Naive thymus-derived CD8-positive, alpha-beta T cell (primary cell): ENCODE data around the gene CFAP77. TPM values are rescaled to one million over a fixed set of nuclear protein-coding genes. Genes with fewer than 3 reads are reported as not detected.

Source experiments
- ATAC-seq, 2 donors: fragments of 150-1000 bp; cut with Tn5 transposase in 1 of 2; sonication (Bioruptor Pico), chemical (Tn5 transposase) in 1 of 2; 1 replicate in 1 of 2; 2 replicates in 1 of 2; pipeline ENCODE4 v1.10.0; 2021; ENCODE audit warnings: mild to moderate bottlenecking in 2 of 2, moderate library complexity in 2 of 2
- POLR2A ChIA-PET: fragments of 350-600 bp; sonication (Branson Sonifier 250); formaldehyde crosslinking; loops from one replicate; lab custom pipeline; 2021; ENCODE audit warnings: antibody characterized with exemption; lab: Charles Lee
- DNase-seq, 10 donors: peaks; one replicate each; pipeline versions ENCODE4 v3.0.0 to v3.0.0-alpha.2; 2020 to 2022
- H3K27ac Mint-ChIP-seq, 10 donors: one replicate each; pipeline ENCODE4 v1.8.0; 2020 to 2022; ENCODE audit warnings: mild to moderate bottlenecking in 10 of 10, mixed read lengths in 10 of 10, moderate library complexity in 4 of 10, inconsistent platforms in 1 of 10
- H3K27me3 Mint-ChIP-seq, 5 donors: one replicate each; pipeline ENCODE4 v1.8.0; 2021 to 2022; ENCODE audit warnings: mixed read lengths in 5 of 5
- H3K36me3 Mint-ChIP-seq, 3 donors: one replicate each; pipeline ENCODE4 v1.8.0; 2020 to 2022; ENCODE audit warnings: mixed read lengths in 3 of 3, mild to moderate bottlenecking in 2 of 3, inconsistent platforms in 1 of 3
- H3K4me1 Mint-ChIP-seq, 4 donors: one replicate each; pipeline ENCODE4 v1.8.0; 2021 to 2022; ENCODE audit warnings: mixed read lengths in 4 of 4
- H3K4me3 Mint-ChIP-seq, 10 donors: one replicate each; pipeline ENCODE4 v1.8.0; 2020 to 2022; ENCODE audit warnings: mild to moderate bottlenecking in 10 of 10, mixed read lengths in 10 of 10, moderate library complexity in 6 of 10, inconsistent platforms in 1 of 10
- H3K9me3 Mint-ChIP-seq, 9 donors: one replicate each; pipeline ENCODE4 v1.8.0; 2020 to 2022; ENCODE audit warnings: mixed read lengths in 9 of 9, mild to moderate bottlenecking in 3 of 9, inconsistent platforms in 1 of 9, moderate library complexity in 1 of 9
- polyA plus RNA-seq, 3 donors: library from polyadenylated mRNA; unstranded; fragments of 300-500 nt; fragmentation: Illumina TruSeq; gene quantifications; one replicate each; pipeline ENCODE4 v1.2.3, GENCODE V29; 2021
- total RNA-seq, 8 experiments: library from RNA in 2 of 8; stranded (reverse) in 2 of 8; gene quantifications; one replicate each; pipeline ENCODE4 v1.2.3 and lab custom pipeline; 2021 to 2026

CFAP77 gene
- total and polyA plus RNA-seq, 5 experiments from 2014 or later, result not detected

DNA sequence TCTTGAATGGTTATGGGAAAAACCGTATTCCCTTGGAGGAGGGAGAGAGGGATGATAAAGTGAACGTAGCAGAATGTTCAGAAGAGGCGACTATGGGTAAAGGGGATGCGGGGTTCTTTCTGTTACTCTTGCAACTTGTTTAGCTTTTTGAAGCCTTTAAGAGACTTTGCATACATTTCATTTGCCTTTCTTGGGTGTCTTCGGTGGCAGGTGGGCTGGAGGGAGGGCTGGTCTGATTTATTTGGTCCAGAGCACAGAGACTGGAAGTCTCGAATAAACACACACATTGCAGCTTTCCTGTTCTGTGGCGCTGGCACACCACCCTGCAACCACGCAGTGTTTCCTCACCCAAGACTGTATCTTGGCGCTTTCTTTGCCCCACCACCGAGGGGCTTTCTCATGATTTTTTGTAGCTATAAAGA is 26.5 kb upstream of the CFAP77 start:
- peak overlapping the region in 1 of 10 donors; percentile 75 for H3K4me3 Mint-ChIP-seq
- no peaks in the 10 kb centered on the region for H3K27me3 Mint-ChIP-seq
- H3K9me3 Mint-ChIP-seq, result no peaks in the 10 kb centered on the region
- H3K4me1 Mint-ChIP-seq, result peaks cover 7 to 50% (median 30%) of the 10 kb centered on the region in 4 donors
- peaks cover 4 to 70% (median 17%) of the 10 kb centered on the region in 3 donors for H3K36me3 Mint-ChIP-seq
- POLR2A ChIA-PET, result interaction anchor here (1.3 kb wide), 2 partner anchors 29 to 32 kb away, joined by 4 to 9 read pairs; partner anchors contain the start of gene SETX
- no peak for DNase-seq
- ATAC-seq, result peak in 1 of 2 donors; percentile 35
- peak overlapping the region in 7 of 10 donors; percentile 13 to 89 (median 48) for H3K27ac Mint-ChIP-seq

DNA sequence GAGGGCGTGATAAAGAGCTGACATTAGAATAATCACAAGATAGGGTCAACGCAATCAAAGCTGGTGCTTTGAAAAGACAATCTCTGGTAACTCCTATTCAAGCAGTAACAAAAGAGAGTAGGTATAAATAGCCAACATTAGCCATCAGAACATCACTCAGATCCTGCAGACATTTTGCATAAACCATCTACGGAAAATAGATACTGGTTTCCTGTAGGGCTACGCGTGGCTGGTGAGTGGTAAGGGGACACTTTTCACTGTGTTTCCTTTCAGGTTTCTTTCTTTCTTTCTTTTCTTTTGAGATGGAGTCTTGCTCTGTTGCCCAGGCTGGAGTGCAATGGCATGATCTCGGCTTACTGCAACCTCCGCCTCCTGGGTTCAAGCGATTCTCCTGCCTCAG is 25.6 kb upstream of the CFAP77 start:
- Mint-ChIP-seq H3K27ac (peak overlapping the region in 8 of 10 donors; percentile 24 to 87 (median 67)), H3K36me3 (peaks cover 4 to 79% (median 11%) of the 10 kb centered on the region in 3 donors), H3K9me3 (no peaks in the 10 kb centered on the region), H3K4me3 (peak overlapping the region in 1 of 10 donors; percentile 33), H3K27me3 (no peaks in the 10 kb centered on the region), H3K4me1 (peaks cover 7 to 50% (median 30%) of the 10 kb centered on the region in 4 donors)
- DNase-seq, result no peak
- ATAC-seq, result peak; percentile 23 to 47
- POLR2A ChIA-PET, result interaction anchor here (1.3 kb wide), 1 partner anchor 30 kb away, joined by 9 read pairs; the partner anchor contains the start of gene SETX

DNA sequence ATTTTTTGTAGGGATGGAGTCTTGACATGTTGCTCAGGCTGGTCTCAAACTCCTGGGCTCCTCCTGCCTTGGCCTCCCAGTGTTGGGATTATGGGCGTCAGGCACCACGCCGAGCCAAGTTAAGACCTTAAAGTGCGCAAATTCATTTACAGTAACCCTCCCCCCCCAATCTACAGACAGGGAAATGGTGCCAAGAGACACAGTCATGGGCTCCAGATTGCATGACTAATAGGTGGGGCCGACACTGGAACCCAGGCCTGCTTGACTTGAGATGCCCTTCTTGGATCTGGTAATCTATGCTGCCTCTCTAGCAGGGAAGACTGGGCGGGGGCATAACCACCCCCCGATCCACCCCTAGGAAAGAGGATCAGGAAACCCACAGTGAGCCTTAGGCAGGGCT is 22.9 kb upstream of the CFAP77 start:
- DNase-seq (no peak), ATAC-seq (no peak)
- H3K4me3 Mint-ChIP-seq, result no peak overlapping the region
- no peak overlapping the region for H3K27ac Mint-ChIP-seq
- no peaks in the 10 kb centered on the region for H3K9me3 Mint-ChIP-seq
- H3K4me1 Mint-ChIP-seq, result peaks cover 7 to 36% (median 21%) of the 10 kb centered on the region in 4 donors
- POLR2A ChIA-PET, result no interaction called here
- no peaks in the 10 kb centered on the region for H3K27me3 Mint-ChIP-seq
- peaks cover 4 to 97% (median 28%) of the 10 kb centered on the region in 3 donors for H3K36me3 Mint-ChIP-seq

DNA sequence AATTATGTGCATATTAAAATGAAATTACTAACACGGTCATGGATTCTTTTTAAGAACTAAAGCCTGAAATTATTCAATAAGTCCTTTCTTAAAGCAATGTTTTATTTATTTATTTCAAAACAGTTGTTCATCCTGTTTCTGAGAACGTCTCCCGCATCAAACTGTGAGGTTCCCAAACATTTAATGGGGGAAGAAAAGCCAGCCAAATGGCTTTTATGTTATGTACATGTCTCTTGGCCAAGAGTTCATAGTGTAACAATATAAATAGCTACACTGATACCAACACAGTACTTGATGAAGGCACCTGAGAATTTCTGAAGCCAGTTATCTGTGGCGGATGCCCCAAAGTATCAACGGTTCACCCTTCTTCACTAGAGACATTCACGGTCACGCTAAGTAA is 19.0 kb upstream of the CFAP77 start:
- Mint-ChIP-seq H3K27me3 (no peaks in the 10 kb centered on the region), H3K36me3 (peaks cover 0 to 98% (median 31%) of the 10 kb centered on the region in 3 donors), H3K4me3 (no peak overlapping the region), H3K9me3 (no peaks in the 10 kb centered on the region), H3K27ac (no peak overlapping the region), H3K4me1 (peaks cover 0 to 3% (median 0%) of the 10 kb centered on the region in 4 donors)
- POLR2A ChIA-PET, result no interaction called here
- no peak for ATAC-seq
- DNase-seq, result no peak

DNA sequence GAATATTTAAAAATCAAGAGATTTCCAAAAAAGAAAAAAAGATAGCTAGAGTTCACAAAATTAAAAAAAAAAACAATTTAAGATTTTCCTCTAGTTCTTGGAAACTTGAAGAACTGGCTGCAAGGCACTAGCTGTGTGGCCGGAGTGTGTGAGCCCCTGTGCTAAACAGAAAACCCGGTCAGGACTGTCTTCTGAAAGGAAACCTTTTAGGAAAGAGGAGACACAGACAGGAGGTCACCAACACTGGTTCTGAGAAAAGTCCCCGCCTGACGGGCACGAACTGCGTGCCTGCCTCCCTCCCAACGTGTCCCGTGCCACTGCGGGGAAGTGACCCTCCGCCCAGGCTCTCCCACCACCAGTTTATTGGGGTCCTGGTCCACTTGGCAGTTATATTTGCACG is 18.6 kb upstream of the CFAP77 start:
- Mint-ChIP-seq H3K4me3 (no peak overlapping the region), H3K27ac (no peak overlapping the region), H3K9me3 (no peaks in the 10 kb centered on the region), H3K36me3 (peaks cover 0 to 98% (median 32%) of the 10 kb centered on the region in 3 donors), H3K27me3 (no peaks in the 10 kb centered on the region), H3K4me1 (no peaks in the 10 kb centered on the region)
- no peak for DNase-seq
- no peak for ATAC-seq
- POLR2A ChIA-PET, result no interaction called here

DNA sequence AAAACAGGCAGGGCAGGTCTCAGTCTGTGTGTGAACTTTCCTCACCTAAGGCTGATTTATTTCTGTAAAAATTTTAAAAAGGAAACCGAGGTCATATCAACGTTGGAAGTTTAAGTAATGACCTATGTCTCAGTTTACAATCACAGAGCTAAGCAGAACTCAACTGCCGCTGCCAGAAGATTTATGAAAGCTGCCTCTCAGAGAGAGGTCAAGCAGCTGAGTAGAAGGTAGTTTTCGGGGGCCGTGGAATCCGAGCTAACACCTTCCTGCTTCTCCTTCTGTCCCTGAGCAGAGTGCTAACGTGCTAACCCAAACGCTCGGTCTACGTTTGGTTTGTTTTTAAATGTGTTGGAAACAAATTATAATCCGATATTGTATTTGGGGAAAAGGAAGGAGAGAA is 14.5 kb upstream of the CFAP77 start:
- peaks cover 0 to 92% (median 28%) of the 10 kb centered on the region in 3 donors for H3K36me3 Mint-ChIP-seq
- H3K27ac Mint-ChIP-seq, result no peak overlapping the region
- H3K27me3 Mint-ChIP-seq, result no peaks in the 10 kb centered on the region
- ATAC-seq (no peak), DNase-seq (no peak)
- H3K9me3 Mint-ChIP-seq, result no peaks in the 10 kb centered on the region
- POLR2A ChIA-PET, result no interaction called here
- no peak overlapping the region for H3K4me3 Mint-ChIP-seq
- H3K4me1 Mint-ChIP-seq, result peaks cover 0 to 7% (median 1%) of the 10 kb centered on the region in 4 donors

DNA sequence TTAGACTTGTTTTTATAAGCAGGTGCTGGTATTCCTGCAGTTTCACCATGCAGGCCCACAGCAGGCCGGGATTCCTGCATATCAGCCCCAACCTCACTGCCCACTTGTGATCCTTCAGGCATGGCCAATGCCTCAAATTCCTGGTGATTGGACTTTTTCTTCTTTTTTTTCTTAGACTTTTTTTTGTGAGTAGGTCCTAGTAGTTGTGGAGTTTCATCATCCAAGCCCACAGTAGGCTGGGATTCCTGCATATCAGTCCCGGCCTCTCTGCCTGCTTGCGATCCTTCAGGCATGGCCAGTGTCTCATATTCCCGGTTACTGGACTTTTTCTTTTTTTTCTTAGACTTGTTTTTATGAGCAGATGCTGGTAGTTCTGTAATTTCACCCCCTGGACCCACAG is 8.2 kb upstream of the CFAP77 start:
- ATAC-seq (no peak), DNase-seq (no peak)
- H3K27me3 Mint-ChIP-seq, result no peaks in the 10 kb centered on the region
- peaks cover 0 to 64% (median 23%) of the 10 kb centered on the region in 3 donors for H3K36me3 Mint-ChIP-seq
- H3K4me1 Mint-ChIP-seq, result peaks cover 27 to 55% (median 46%) of the 10 kb centered on the region in 4 donors
- POLR2A ChIA-PET, result no interaction called here
- no peaks in the 10 kb centered on the region for H3K9me3 Mint-ChIP-seq
- peak overlapping the region in 1 of 10 donors; percentile 38 for H3K4me3 Mint-ChIP-seq
- H3K27ac Mint-ChIP-seq, result no peak overlapping the region

DNA sequence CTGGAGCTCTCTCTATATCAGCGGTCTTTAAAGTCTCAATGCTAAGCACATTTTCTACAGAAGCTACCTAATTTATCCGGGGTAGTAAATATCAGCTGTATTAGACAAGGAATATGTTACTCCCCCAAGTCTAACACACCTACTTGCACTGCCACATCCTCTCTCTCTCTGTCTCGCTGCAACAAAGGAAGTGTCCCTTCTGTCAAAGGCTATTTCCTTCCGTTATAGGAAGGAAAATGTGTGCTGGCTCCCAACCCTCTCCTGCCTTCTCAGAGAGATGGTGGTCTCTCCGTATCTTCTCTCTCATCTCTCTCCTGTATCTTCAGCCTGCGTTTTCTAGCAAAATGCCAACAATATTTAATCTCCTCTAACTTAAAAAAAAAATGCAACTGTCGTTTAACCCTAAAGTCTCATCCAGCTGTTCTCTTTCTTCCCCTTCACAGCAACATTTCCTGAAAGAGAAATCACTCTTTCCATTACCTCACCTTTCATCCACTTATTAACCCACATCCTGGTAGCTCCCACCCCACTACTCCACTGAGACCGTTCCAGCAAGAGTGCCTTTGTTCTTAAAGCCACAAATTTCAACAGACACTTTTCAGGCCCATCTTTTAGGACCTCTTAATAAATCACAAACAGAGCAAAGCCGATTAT is 5.7 kb upstream of the CFAP77 start:
- ATAC-seq, result peak; percentile 29 to 32
- Mint-ChIP-seq H3K4me1 (peaks cover 30 to 60% (median 51%) of the 10 kb centered on the region in 4 donors), H3K36me3 (peaks cover 0 to 43% (median 10%) of the 10 kb centered on the region in 3 donors), H3K9me3 (no peaks in the 10 kb centered on the region), H3K27me3 (no peaks in the 10 kb centered on the region), H3K4me3 (peak overlapping the region; percentile 46 to 96 (median 92)), H3K27ac (peak overlapping the region; percentile 72 to 98 (median 83))
- POLR2A ChIA-PET, result no interaction called here
- peak in 3 of 10 donors; percentile 12 to 26 (median 19) for DNase-seq

DNA sequence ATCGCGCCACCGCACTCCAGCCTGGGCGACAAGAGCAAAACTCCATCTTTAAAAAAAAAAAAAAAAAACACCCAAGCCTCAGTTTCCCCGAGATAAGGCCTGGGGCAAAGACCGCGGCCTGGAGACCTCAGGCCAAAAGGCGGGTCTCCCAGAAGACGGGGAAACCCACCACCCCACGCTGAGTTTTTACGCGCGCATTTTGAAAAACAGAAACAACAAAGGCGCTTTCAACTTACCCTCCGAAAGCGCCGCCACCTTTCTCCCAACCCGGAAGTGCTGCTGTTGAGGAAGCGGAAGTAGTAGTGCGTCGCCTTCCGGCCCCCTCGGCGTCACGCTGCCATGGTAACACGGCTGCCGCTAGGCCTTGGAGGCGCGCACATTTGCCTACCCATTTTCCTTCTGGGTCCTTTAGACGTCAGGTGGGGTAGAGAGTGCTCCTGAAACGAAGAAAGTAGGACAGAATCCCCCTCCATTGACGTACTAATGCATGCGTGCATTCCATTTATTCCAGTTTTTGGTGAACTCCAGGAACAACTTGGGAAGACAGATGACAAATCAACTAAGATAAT is 3.4 kb upstream of the CFAP77 start, which contains the start of gene TTF1:
Gene TTF1, minus strand, starts transcription at position 287 of the 569 bp plus-strand sequence. CDS start 4,019 bp downstream, outside the sequence.
- ATAC-seq, result peak; percentile 71 to 86
- Mint-ChIP-seq H3K36me3 (peaks cover 0 to 23% (median 10%) of the 10 kb centered on the region in 3 donors), H3K9me3 (no peaks in the 10 kb centered on the region), H3K4me1 (peaks cover 36 to 65% (median 64%) of the 10 kb centered on the region in 4 donors), H3K27ac (peak within 1 kb of the TSS; percentile 88 to 98 (median 93)), H3K27me3 (peaks cover 5 to 11% (median 10%) of the 10 kb centered on the region in 5 donors), H3K4me3 (peak within 1 kb of the TSS; percentile 67 to 96 (median 95))
- peak; percentile 85 to 98 (median 94) for DNase-seq
- POLR2A ChIA-PET, result interaction anchor here (0.7 kb wide), 3 partner anchors 538 to 1229 kb away, joined by 4 to 5 read pairs (median 4); partner anchors contain the start of gene TSC1

DNA sequence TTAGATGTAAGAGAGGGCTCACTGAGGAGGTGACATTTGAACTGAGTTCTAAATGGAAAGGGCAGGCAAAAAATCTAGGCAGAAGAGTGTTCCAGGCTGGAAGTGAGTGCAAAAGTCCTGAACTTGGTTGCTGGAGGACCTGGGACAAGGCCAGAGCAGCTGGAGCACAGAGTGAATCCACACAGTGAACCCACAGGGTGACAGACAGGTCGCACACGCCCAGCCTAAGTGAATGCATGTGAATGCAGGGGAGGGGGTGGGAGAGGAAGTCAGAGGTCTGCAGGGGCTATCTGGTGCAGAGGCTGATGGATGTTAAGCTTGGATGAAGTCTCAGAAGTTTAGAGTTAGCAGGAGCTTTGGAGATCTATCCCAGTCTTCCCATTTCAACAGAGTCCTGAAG is 2.8 kb upstream of the CFAP77 start:
- Mint-ChIP-seq H3K4me1 (peaks cover 34 to 64% (median 63%) of the 10 kb centered on the region in 4 donors), H3K36me3 (peaks cover 0 to 17% (median 6%) of the 10 kb centered on the region in 3 donors), H3K27me3 (peaks cover 9 to 17% (median 14%) of the 10 kb centered on the region in 5 donors), H3K9me3 (no peaks in the 10 kb centered on the region), H3K4me3 (peak overlapping the region; percentile 67 to 96 (median 95)), H3K27ac (peak overlapping the region; percentile 88 to 98 (median 93))
- DNase-seq (no peak), ATAC-seq (no peak)
- POLR2A ChIA-PET, result no interaction called here

DNA sequence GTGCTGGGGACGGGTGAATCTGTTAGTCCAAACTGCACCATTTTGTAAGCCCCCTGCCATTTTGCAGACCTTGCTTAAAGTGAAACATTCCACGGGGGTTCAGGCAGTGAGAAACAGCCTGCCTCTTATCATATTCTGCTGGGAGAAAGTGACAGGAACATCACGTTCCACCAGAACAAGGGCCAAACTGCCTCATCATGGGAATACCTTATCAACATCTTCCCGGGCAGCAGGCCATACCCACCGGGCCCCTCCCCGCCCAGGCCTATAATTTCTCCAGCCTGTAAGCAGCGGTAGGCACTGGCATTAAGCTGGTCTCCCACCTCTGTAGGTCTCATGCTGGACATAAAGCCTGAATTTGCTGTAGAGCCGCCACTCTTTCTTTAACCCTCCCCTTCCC is 1.5 kb upstream of the CFAP77 start:
- H3K27ac Mint-ChIP-seq, result peak overlapping the region in 2 of 10 donors; percentile 18 to 27
- ATAC-seq, result no peak
- POLR2A ChIA-PET, result no interaction called here
- H3K9me3 Mint-ChIP-seq, result no peaks in the 10 kb centered on the region
- peaks cover 0 to 5% (median 0%) of the 10 kb centered on the region in 3 donors for H3K36me3 Mint-ChIP-seq
- peak overlapping the region in 2 of 10 donors; percentile 4 to 14 for H3K4me3 Mint-ChIP-seq
- H3K4me1 Mint-ChIP-seq, result peaks cover 32 to 60% (median 54%) of the 10 kb centered on the region in 4 donors
- peaks cover 13 to 30% (median 23%) of the 10 kb centered on the region in 5 donors for H3K27me3 Mint-ChIP-seq
- no peak for DNase-seq

DNA sequence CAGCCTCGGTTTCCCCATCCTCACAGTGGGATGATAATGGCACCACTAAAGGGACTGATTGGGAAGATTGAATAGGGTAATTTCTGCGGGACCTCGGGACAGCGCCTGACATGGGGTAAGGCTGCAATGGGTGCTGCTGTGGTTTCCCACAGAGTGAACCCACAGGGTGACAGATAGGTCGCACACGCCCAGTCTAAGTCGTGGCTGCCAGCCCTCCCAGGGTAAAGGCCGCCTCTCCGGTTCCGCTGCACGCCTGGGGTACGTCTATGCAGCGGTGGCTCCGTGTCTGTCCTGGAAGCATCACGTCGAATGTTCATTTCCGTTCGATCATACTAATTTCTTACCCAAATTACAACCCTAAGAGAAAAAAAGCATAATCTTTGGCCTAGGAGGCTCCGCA is 631 bp downstream of the CFAP77 start:
- Mint-ChIP-seq H3K4me1 (peaks cover 20 to 40% (median 34%) of the 10 kb centered on the region in 4 donors), H3K27ac (peak overlapping the region in 3 of 10 donors; percentile 19 to 79 (median 49)), H3K9me3 (no peaks in the 10 kb centered on the region), H3K27me3 (peaks cover 20 to 51% (median 44%) of the 10 kb centered on the region in 5 donors), H3K36me3 (no peaks in the 10 kb centered on the region), H3K4me3 (peak overlapping the region; percentile 50 to 83 (median 78))
- no peak for DNase-seq
- peak; percentile 27 to 37 for ATAC-seq
- POLR2A ChIA-PET, result no interaction called here
